HepG2 (cell line): ENCODE measurements around the gene PHYHIPL. TPM values are rescaled to one million over a fixed set of nuclear protein-coding genes. Genes with fewer than 3 reads are reported as not detected.

Experiments used
- ATRX ChIP-seq: sonication (generic); formaldehyde crosslinking; IDR thresholded peaks from 2 replicates; pipeline ENCODE4 v1.4.0; 2020; ENCODE audit warnings: missing genetic modification reagents, borderline replicate concordance
- CCAR2 ChIP-seq: fragments of 200-400 bp; formaldehyde crosslinking; optimal IDR thresholded peaks from 2 replicates; pipeline ENCODE3; 2018; ENCODE audit warnings: low read depth, mild to moderate bottlenecking, low read length, moderate library complexity
- CREM ChIP-seq, 2 experiments: sonication (generic) in 1 of 2; formaldehyde crosslinking in 1 of 2; IDR thresholded peaks; 2 replicates each; pipeline versions ENCODE4 v1.4.0 to v1.6.1; 2016 to 2020; ENCODE audit warnings: antibody characterized with exemption in 1 of 2, mild to moderate bottlenecking in 1 of 2, missing genetic modification reagents in 1 of 2
- GABPB1 ChIP-seq: IDR thresholded peaks from 2 replicates; pipeline ENCODE4 v1.6.1; 2016; ENCODE audit warnings: mild to moderate bottlenecking, missing genetic modification reagents, moderate library complexity, missing compliant biosample characterization
- GATAD2A ChIP-seq: IDR thresholded peaks from 2 replicates; pipeline ENCODE4 v1.6.1; 2016
- HES4 ChIP-seq: sonication (generic); formaldehyde crosslinking; IDR thresholded peaks from 2 replicates; pipeline ENCODE4 v1.9.0; 2021; ENCODE audit warnings: mild to moderate bottlenecking, missing genetic modification reagents, borderline replicate concordance
- KAT2B ChIP-seq: fragments of 150-350 bp; IDR thresholded peaks from 2 replicates; pipeline ENCODE4 v1.6.1; 2014; ENCODE audit warnings: low read depth, low read length, borderline replicate concordance
- NCOA5 ChIP-seq: sonication (generic); formaldehyde crosslinking; IDR thresholded peaks from 2 replicates; pipeline ENCODE4 v1.4.0; 2020; ENCODE audit warnings: missing genetic modification reagents
- RXRA ChIP-seq: sonication (generic); formaldehyde crosslinking; IDR thresholded peaks from 2 replicates; pipeline ENCODE4 v1.5.1; 2020; ENCODE audit warnings: missing genetic modification reagents
- TCF12 ChIP-seq, 2 experiments: fragments of 450-650 bp in 1 of 2; sonication (generic) in 1 of 2; formaldehyde crosslinking in 1 of 2; IDR thresholded peaks; 2 replicates each; pipeline versions ENCODE4 v1.6.1 to v1.8.0; 2017 to 2022; ENCODE audit warnings: antibody characterized with exemption in 1 of 2, mild to moderate bottlenecking in 1 of 2, missing genetic modification reagents in 1 of 2, moderate library complexity in 1 of 2
- ZNF225 ChIP-seq: sonication (generic); formaldehyde crosslinking; IDR thresholded peaks from 2 replicates; pipeline ENCODE4 v1.4.0; 2020; ENCODE audit warnings: mild to moderate bottlenecking, missing genetic modification reagents
- ZNF333 ChIP-seq: sonication (generic); formaldehyde crosslinking; IDR thresholded peaks from 2 replicates; pipeline ENCODE4 v1.4.0; 2020; ENCODE audit warnings: mild to moderate bottlenecking, missing genetic modification reagents, borderline replicate concordance
- ZNF335 ChIP-seq: sonication (generic); formaldehyde crosslinking; IDR thresholded peaks from 2 replicates; pipeline ENCODE4 v1.4.0; 2020; ENCODE audit warnings: missing genetic modification reagents
- ZNF484 ChIP-seq: sonication (generic); formaldehyde crosslinking; IDR thresholded peaks from 2 replicates; pipeline ENCODE4 v1.5.1; 2020; ENCODE audit warnings: mild to moderate bottlenecking, low read depth, missing genetic modification reagents, borderline replicate concordance
- ZNF552 ChIP-seq: sonication (generic); formaldehyde crosslinking; IDR thresholded peaks from 2 replicates; pipeline ENCODE4 v1.9.0; 2022; ENCODE audit warnings: missing genetic modification reagents, mild to moderate bottlenecking, borderline replicate concordance
- ZNF570 ChIP-seq: sonication (generic); formaldehyde crosslinking; IDR thresholded peaks from 2 replicates; pipeline ENCODE4 v1.4.0; 2020; ENCODE audit warnings: mild to moderate bottlenecking, missing genetic modification reagents, borderline replicate concordance
- ZNF646 ChIP-seq: sonication (generic); formaldehyde crosslinking; IDR thresholded peaks from 2 replicates; pipeline ENCODE4 v1.9.0; 2021; ENCODE audit warnings: mild to moderate bottlenecking, missing genetic modification reagents
- ZNF720 ChIP-seq: sonication (generic); formaldehyde crosslinking; IDR thresholded peaks from 2 replicates; pipeline ENCODE4 v1.4.0; 2020; ENCODE audit warnings: missing genetic modification reagents
- ZNF773 ChIP-seq: sonication (generic); formaldehyde crosslinking; IDR thresholded peaks from 2 replicates; pipeline ENCODE4 v1.4.0; 2020; ENCODE audit warnings: missing genetic modification reagents, borderline replicate concordance
- ZNF816 ChIP-seq: sonication (generic); formaldehyde crosslinking; IDR thresholded peaks from 2 replicates; pipeline ENCODE4 v1.8.0; 2022; ENCODE audit warnings: missing genetic modification reagents, mild to moderate bottlenecking, borderline replicate concordance
- polyA plus RNA-seq, 8 experiments: library from polyadenylated mRNA; depleted of rRNA in 3 of 8; stranded (reverse) in 7 of 8; unstranded in 1 of 8; fragments of >200 nt; fragmentation: Illumina TruSeq in 4 of 8; extraction: Trizol in 4 of 8; gene quantifications; 2 replicates each; pipeline versions ENCODE4 v1.2.1 to v1.2.3, GENCODE V29; 2011 to 2016; ENCODE audit warnings: low read depth in 4 of 8, missing spikeins in 1 of 8, mixed read lengths in 1 of 8; ENCODE audit not compliant: insufficient read depth in 1 of 8
- total RNA-seq, 5 experiments: library from RNA; depleted of rRNA; stranded (reverse); fragments of >200 nt; fragmentation: Illumina TruSeq; extraction: Trizol; gene quantifications; 2 replicates each; pipeline ENCODE4 v1.2.3, GENCODE V29; 2016; ENCODE audit warnings: low read depth in 1 of 5
- TF ChIP-seq, protein P1 (sequence below): IDR thresholded peaks from 2 replicates; pipeline ENCODE4 v1.6.1; 2016; ENCODE audit warnings: low read depth

The PHYHIPL gene
- total and polyA plus RNA-seq, 2 of the 13 experiments (the other 11 are each of a cell fraction or from before 2014, with no cell fraction given): 40.6 to 78.5 TPM

DNA sequence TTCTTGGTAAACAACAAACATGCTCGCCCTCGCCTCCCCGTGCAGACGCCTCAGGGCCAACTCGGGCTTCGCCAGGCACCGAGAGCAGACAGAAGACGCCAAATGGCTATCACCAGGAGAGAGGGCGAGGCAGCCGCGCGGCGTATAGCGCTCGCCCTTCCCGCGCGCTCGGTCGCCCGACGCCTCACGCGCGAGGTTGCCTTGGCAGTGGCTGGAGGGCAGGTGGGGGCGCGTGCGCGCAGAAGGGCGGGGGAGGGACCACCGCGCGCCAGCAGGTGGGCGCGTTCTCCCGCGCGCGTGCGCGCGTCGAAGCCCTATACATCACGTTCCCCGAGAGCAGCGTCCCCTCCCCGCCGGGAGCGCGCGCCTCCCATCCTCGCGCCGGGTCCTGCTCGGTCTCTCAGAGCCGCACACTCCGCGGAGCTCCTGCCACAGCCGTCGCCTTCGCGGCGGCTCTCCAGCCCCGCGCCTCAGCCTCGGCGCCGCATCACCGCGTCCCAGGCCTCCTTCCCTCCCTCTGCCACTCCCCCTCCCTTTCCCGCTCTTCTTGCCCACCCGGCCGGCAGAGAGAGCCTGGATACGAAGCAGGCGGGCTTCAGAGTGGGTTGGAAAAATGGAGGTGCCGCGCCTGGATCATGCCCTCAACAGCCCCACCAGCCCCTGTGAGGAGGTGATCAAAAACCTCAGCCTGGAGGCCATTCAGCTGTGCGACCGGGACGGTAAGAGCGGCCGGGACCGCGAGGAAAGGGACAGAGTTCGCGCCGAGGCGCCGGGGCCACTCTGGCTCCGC lies at the start of gene PHYHIPL (continued):
- TF ChIP-seq ZNF552 (CRISPR knock-in tag) (peak; percentile 48; the same call in 1 of the 2 replicates), ZNF225 (CRISPR knock-in tag) (no peak), ZNF773 (CRISPR knock-in tag) (peak; percentile 53), KAT2B (no peak), TCF12 (IDR thresholded peaks at IDR 0.05) (no peak), TCF12 (CRISPR knock-in tag; IDR thresholded peaks at IDR 0.05) (no peak), GATAD2A (CRISPR knock-in tag) (0 out of 2 replicates have a peak, but pooled peaks have one; percentile 20), ZNF720 (CRISPR knock-in tag) (no peak), CREM (IDR thresholded peaks at IDR 0.05) (no peak), CREM (CRISPR knock-in tag; IDR thresholded peaks at IDR 0.05) (no peak), ZNF484 (CRISPR knock-in tag) (no peak), ZNF646 (CRISPR knock-in tag) (no peak), RXRA (CRISPR knock-in tag) (0 out of 2 replicates have a peak, but pooled peaks have one; percentile 27), ZNF570 (no peak), ZNF335 (CRISPR knock-in tag) (no peak), HES4 (CRISPR knock-in tag) (peak; percentile 82; the same call in 1 of the 2 replicates), NCOA5 (CRISPR knock-in tag) (no peak), GABPB1 (CRISPR knock-in tag) (peak; percentile 49; the same call in 1 of the 2 replicates), ZNF816 (CRISPR knock-in tag) (no peak; the same call in 1 of the 2 replicates), ATRX (CRISPR knock-in tag) (no peak), CCAR2 (peak; percentile 51), ZNF333 (CRISPR knock-in tag) (no peak)
- TF ChIP-seq, protein P1, sequence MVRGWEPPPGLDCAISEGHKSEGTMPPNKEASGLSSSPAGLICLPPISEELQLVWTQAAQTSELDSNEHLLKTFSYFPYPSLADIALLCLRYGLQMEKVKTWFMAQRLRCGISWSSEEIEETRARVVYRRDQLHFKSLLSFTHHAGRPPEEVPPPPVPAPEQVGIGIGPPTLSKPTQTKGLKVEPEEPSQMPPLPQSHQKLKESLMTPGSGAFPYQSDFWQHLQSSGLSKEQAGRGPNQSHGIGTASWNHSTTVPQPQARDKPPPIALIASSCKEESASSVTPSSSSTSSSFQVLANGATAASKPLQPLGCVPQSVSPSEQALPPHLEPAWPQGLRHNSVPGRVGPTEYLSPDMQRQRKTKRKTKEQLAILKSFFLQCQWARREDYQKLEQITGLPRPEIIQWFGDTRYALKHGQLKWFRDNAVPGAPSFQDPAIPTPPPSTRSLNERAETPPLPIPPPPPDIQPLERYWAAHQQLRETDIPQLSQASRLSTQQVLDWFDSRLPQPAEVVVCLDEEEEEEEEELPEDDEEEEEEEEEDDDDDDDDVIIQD (CRISPR knock-in tag): no peak
